CD4-positive, CD25-positive, alpha-beta regulatory T cell (primary cell): ENCODE measurements around the gene TCAP. TPM values are rescaled to one million over a fixed set of nuclear protein-coding genes. Genes with fewer than 3 reads are reported as not detected.

Source experiments
- ATAC-seq, 2 donors: fragments of 150-1000 bp; cut with Tn5 transposase; one replicate each; pipeline ENCODE4 v1.10.0; 2021; ENCODE audit warnings: low read depth in 2 of 2, moderate number of reproducible peaks in 2 of 2, moderate library complexity in 1 of 2
- DNase-seq, 3 donors: peaks; one replicate each; pipeline versions ENCODE4 v3.0.0 to v3.0.0-alpha.2; 2012 to 2022; ENCODE audit warnings: mixed read lengths in 1 of 3
- H3K27ac ChIP-seq: one replicate; pipeline ENCODE4 v1.7.0; 2013; ENCODE audit warnings: mild to moderate bottlenecking, low read length; ENCODE audit not compliant: insufficient read depth, poor library complexity, severe bottlenecking
- H3K27me3 ChIP-seq: one replicate; pipeline ENCODE4 v1.7.0; 2013; ENCODE audit warnings: low read length; ENCODE audit not compliant: control insufficient read depth, insufficient read depth
- H3K36me3 ChIP-seq: one replicate; pipeline ENCODE4 v1.7.0; 2013; ENCODE audit warnings: mild to moderate bottlenecking, low read length, moderate library complexity; ENCODE audit not compliant: control insufficient read depth, insufficient read depth
- H3K4me1 ChIP-seq: 2 replicates; pipeline ENCODE4 v1.7.0; 2013; ENCODE audit warnings: mild to moderate bottlenecking, low read length; ENCODE audit not compliant: insufficient read depth, control insufficient read depth, poor library complexity, severe bottlenecking
- H3K4me3 ChIP-seq: one replicate; pipeline ENCODE4 v1.7.0; 2013; ENCODE audit warnings: low read depth, mild to moderate bottlenecking, low read length, moderate library complexity
- H3K9me3 ChIP-seq, 2 experiments: 1 replicate in 1 of 2; 2 replicates in 1 of 2; pipeline ENCODE4 v1.7.0; 2013; ENCODE audit warnings: low read length in 2 of 2, mild to moderate bottlenecking in 1 of 2, moderate library complexity in 1 of 2; ENCODE audit not compliant: control insufficient read depth in 2 of 2
- H3K27ac Mint-ChIP-seq, 3 donors: one replicate each; pipeline ENCODE4 v1.8.0; 2020 to 2022; ENCODE audit warnings: mild to moderate bottlenecking in 3 of 3, mixed read lengths in 3 of 3, moderate library complexity in 2 of 3
- H3K27me3 Mint-ChIP-seq: one replicate; pipeline ENCODE4 v1.8.0; 2022; ENCODE audit warnings: mild to moderate bottlenecking, mixed read lengths
- H3K36me3 Mint-ChIP-seq: one replicate; pipeline ENCODE4 v1.8.0; 2020; ENCODE audit warnings: mixed read lengths
- H3K4me1 Mint-ChIP-seq, 4 donors: one replicate each; pipeline ENCODE4 v1.8.0; 2020 to 2022; ENCODE audit warnings: mixed read lengths in 4 of 4, mild to moderate bottlenecking in 1 of 4
- H3K4me3 Mint-ChIP-seq, 4 donors: one replicate each; pipeline ENCODE4 v1.8.0; 2020 to 2022; ENCODE audit warnings: mild to moderate bottlenecking in 4 of 4, mixed read lengths in 4 of 4, moderate library complexity in 3 of 4
- H3K9me3 Mint-ChIP-seq, 7 donors: one replicate each; pipeline ENCODE4 v1.8.0; 2020 to 2022; ENCODE audit warnings: mixed read lengths in 7 of 7, mild to moderate bottlenecking in 3 of 7, moderate library complexity in 2 of 7
- polyA plus RNA-seq, 4 donors: library from polyadenylated mRNA; unstranded; fragments of 300-500 nt; fragmentation: Illumina TruSeq; gene quantifications; one replicate each; pipeline ENCODE4 v1.2.3, GENCODE V29; 2021
- total RNA-seq: library from RNA; stranded (reverse); gene quantifications from one replicate; pipeline ENCODE4 v1.2.3, GENCODE V29; 2022

The TCAP gene
- total and polyA plus RNA-seq, 5 donors from 2014 or later, result 0.07 to 3.4 TPM; not detected in 3

DNA sequence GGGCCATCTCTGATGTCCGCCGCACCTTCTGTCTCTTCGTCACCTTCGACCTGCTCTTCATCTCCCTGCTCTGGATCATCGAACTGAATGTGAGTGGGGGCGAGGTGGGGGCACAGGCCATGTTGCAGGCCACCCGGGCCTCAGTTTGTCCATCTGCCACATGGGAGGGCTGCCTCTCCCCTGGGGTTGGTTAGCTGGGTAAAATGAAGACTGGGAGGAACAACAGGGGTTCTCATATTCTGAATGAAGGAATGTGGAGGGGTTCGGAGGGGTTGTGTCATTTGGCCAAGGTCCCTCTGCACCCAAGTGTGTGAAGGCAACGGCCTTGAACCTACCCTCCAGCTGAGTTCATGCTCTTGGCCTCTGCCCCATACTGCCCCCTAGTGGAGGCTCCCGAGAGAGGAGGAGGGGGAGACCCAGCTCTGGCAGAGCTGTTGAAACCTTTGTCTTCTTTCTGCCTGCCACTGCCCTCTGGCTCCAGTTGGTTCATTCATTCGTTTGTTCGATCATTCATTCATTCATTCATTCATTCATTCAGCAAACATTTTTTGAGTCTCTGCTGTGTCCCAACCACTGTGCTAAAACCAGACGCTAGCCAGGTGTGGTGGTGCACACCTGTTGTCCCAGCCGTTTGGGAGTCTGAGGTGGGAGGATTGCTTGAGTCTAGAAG is 11.4 kb upstream of the TCAP start:
- ATAC-seq (peak; percentile 75 to 81), DNase-seq (peak; percentile 61 to 72 (median 70))
- Mint-ChIP-seq H3K4me1 (peaks cover 4 to 54% (median 35%) of the 10 kb centered on the region in 4 donors), H3K27me3 (no peaks in the 10 kb centered on the region), H3K27ac (peak overlapping the region in 2 of 3 donors; percentile 49 to 59), H3K9me3 (no peaks in the 10 kb centered on the region), H3K36me3 (peaks cover 32% of the 10 kb centered on the region), H3K4me3 (peak overlapping the region in 1 of 4 donors; percentile 57)
- peaks cover 4% of the 10 kb centered on the region for H3K4me1 ChIP-seq
- H3K9me3 ChIP-seq, result no peaks in the 10 kb centered on the region
- no peaks in the 10 kb centered on the region for H3K27me3 ChIP-seq
- H3K36me3 ChIP-seq, result peaks cover 16% of the 10 kb centered on the region
- H3K27ac ChIP-seq, result no peak overlapping the region
- H3K4me3 ChIP-seq, result no peak overlapping the region

DNA sequence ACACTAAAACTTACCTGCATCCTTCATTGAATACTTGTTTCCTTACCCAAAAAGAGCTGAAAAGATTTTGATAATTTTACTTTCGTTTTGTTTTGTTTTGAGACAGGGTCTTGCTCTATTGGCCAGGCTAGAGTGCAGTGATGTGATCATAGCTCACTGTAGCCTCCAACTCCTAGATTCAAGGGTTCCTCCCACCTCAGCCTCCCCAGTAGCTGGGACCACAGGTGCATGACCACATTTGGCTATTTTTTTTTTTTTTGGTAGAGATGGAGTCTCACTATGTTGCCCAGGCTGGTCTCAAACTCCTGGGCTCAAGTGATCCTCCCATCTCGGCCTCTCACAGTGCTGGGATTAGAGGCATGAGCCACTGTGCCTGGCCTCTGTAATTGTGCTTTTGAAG is 10.0 kb upstream of the TCAP start:
- Mint-ChIP-seq H3K9me3 (no peaks in the 10 kb centered on the region), H3K27me3 (no peaks in the 10 kb centered on the region), H3K27ac (peak overlapping the region in 1 of 3 donors; percentile 83), H3K4me3 (peak overlapping the region in 1 of 4 donors; percentile 10), H3K4me1 (peaks cover 4 to 49% (median 27%) of the 10 kb centered on the region in 4 donors), H3K36me3 (peaks cover 25% of the 10 kb centered on the region)
- H3K4me1 ChIP-seq, result peaks cover 4% of the 10 kb centered on the region
- ATAC-seq, result no peak
- H3K36me3 ChIP-seq, result peaks cover 26% of the 10 kb centered on the region
- DNase-seq, result no peak
- H3K9me3 ChIP-seq, result no peaks in the 10 kb centered on the region
- H3K4me3 ChIP-seq, result no peak overlapping the region
- no peak overlapping the region for H3K27ac ChIP-seq
- H3K27me3 ChIP-seq, result no peaks in the 10 kb centered on the region

DNA sequence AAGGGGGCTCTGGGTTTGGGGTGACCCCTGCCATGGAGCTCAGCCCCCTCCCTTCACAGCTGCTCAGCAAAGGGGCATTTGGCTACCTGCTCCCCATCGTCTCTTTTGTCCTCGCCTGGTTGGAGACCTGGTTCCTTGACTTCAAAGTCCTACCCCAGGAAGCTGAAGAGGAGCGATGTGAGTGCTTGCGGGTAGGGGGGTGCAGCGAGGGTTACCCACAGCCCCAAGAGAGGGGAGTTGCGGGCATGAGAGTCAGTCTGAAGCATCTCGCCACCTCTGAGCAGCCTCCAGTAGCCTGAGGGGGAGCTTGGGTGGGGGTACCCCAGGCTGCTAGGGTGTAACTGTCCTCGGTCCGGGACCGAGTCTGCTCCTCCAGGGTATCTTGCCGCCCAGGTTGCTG is 6.8 kb upstream of the TCAP start:
- Mint-ChIP-seq H3K9me3 (no peaks in the 10 kb centered on the region), H3K4me1 (peaks cover 4 to 31% (median 14%) of the 10 kb centered on the region in 4 donors), H3K36me3 (peaks cover 31% of the 10 kb centered on the region), H3K4me3 (no peak overlapping the region), H3K27me3 (no peaks in the 10 kb centered on the region), H3K27ac (peak overlapping the region in 1 of 3 donors; percentile 66)
- Histone ChIP-seq H3K4me3 (no peak overlapping the region), H3K27ac (no peak overlapping the region), H3K9me3 (no peaks in the 10 kb centered on the region), H3K27me3 (no peaks in the 10 kb centered on the region), H3K36me3 (peaks cover 46% of the 10 kb centered on the region), H3K4me1 (peaks cover 4% of the 10 kb centered on the region)
- no peak for DNase-seq
- ATAC-seq, result no peak

DNA sequence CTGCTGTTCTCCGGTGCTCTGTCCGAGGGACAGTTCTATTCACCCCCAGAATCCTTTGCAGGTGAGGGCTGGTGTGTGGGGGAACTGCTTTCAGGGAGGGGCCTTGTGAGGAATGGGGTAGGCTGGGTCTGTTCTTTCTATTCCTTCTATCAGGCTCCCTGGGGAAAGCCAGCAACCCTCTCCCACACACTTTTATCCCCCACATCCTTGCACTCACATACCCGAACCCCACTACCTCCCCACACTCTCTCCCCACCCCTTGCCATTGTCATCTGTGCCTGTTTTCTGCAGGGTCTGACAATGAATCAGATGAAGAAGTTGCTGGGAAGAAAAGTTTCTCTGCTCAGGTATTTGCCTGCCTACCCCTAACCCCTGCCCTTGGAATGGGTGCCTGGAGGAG is 6.4 kb upstream of the TCAP start:
- Histone ChIP-seq H3K4me1 (peaks cover under 1% of the 10 kb centered on the region), H3K4me3 (no peak overlapping the region), H3K27ac (no peak overlapping the region), H3K27me3 (no peaks in the 10 kb centered on the region), H3K36me3 (peaks cover 46% of the 10 kb centered on the region), H3K9me3 (no peaks in the 10 kb centered on the region)
- H3K4me3 Mint-ChIP-seq, result no peak overlapping the region
- no peaks in the 10 kb centered on the region for H3K9me3 Mint-ChIP-seq
- DNase-seq (no peak), ATAC-seq (no peak)
- peak overlapping the region in 1 of 3 donors; percentile 66 for H3K27ac Mint-ChIP-seq
- H3K4me1 Mint-ChIP-seq, result peaks cover 4 to 28% (median 11%) of the 10 kb centered on the region in 4 donors
- no peaks in the 10 kb centered on the region for H3K27me3 Mint-ChIP-seq
- peaks cover 29% of the 10 kb centered on the region for H3K36me3 Mint-ChIP-seq

DNA sequence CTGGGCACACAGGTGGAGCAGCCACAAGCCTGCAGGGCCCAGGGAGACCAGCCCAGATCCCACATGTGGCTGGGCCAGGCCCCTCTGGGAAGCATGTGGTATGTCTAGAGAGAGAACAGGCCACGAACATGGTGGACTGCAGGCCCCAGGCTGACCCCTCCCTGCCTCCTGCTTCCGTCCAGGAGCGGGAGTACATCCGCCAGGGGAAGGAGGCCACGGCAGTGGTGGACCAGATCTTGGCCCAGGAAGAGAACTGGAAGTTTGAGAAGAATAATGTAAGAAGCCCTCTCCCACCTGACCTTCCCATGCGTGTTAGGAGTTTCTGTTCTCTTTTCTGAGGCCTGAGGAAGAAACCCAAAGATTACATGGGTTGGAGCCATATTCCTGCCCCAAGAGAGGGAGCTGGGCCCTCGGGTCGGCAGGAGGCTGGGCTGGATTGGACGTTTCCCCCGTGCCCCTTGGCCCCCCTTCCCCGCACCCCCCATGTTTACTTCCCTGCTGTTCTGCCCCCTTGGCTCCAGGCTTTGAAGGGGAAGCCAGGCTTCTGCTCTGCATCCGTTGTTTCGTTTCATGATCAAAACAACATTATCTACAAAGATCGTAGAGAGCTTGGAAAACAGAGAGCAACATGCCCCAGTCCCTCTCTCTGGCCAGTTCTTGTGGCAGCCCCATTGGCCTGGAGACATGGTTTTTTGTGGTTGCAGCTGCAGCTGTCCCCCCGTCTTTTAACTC is 5.7 kb upstream of the TCAP start:
- ATAC-seq (no peak), DNase-seq (no peak)
- Mint-ChIP-seq H3K4me1 (peaks cover 4 to 26% (median 9%) of the 10 kb centered on the region in 4 donors), H3K27me3 (no peaks in the 10 kb centered on the region), H3K9me3 (no peaks in the 10 kb centered on the region), H3K27ac (peak overlapping the region in 2 of 3 donors; percentile 77 to 87), H3K36me3 (peaks cover 26% of the 10 kb centered on the region), H3K4me3 (peak overlapping the region in 1 of 4 donors; percentile 56)
- no peaks in the 10 kb centered on the region for H3K4me1 ChIP-seq
- H3K9me3 ChIP-seq, result no peaks in the 10 kb centered on the region
- peaks cover 46% of the 10 kb centered on the region for H3K36me3 ChIP-seq
- no peak overlapping the region for H3K4me3 ChIP-seq
- no peak overlapping the region for H3K27ac ChIP-seq
- no peaks in the 10 kb centered on the region for H3K27me3 ChIP-seq

DNA sequence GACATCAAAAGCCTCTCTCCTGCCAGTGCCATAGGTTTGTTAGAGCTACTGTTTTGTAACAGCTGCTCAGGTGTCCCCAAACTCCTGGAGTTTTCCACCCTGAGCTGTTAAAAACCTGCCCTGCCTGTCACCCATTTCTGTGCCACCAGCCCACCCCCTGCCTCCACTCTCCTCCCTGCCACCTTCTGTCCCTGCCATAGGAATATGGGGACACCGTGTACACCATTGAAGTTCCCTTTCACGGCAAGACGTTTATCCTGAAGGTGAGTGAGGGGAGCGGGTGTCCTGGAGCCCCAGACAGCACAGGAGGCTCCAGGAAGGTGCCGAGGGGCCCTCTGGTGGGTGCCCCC is 5.2 kb upstream of the TCAP start:
- Mint-ChIP-seq H3K27ac (peak overlapping the region in 2 of 3 donors; percentile 77 to 87), H3K36me3 (peaks cover 23% of the 10 kb centered on the region)
- no peak overlapping the region for H3K4me3 ChIP-seq

DNA sequence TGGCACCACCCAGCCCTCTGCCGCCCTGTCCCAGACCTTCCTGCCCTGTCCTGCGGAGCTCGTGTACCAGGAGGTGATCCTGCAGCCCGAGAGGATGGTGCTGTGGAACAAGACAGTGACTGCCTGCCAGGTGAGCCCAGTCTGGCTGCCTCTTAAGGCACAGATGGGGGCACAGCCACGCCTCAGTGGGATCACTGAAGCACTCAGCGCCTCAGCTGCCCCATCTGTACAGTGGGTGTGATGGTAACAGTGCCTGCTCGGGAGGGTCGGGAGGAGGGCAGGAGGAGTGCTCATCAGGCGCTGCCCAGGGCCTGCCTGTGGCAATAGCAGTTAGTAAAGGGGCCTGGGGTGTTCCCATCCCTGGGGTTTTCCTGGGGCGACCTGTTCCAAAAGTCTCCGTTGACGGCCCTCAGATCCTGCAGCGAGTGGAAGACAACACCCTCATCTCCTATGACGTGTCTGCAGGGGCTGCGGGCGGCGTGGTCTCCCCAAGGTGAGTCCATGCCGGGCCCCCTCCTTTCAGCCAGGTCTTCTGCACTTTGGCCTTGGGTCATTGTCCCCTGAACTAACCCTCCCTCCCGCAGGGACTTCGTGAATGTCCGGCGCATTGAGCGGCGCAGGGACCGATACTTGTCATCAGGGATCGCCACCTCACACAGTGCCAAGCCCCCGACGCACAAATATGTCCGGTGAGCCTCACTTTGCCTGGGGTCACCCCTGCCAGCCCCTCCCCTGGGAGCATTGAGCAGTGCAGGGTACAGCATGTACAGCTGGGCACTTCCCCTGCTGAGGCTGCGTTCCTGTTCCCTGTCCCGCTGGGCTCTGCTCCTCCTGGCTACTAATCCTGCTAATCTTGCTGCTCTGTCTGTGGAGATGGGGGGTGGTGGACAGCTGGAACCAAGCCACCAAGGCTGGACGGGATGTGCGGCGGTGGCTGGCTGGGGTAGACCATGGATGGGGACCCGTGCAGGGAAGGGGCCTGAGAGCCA is 4.5 kb upstream of the TCAP start:
- Histone ChIP-seq H3K36me3 (peaks cover 46% of the 10 kb centered on the region), H3K9me3 (no peaks in the 10 kb centered on the region), H3K4me3 (no peak overlapping the region), H3K27me3 (no peaks in the 10 kb centered on the region), H3K4me1 (no peaks in the 10 kb centered on the region), H3K27ac (no peak overlapping the region)
- Mint-ChIP-seq H3K4me3 (no peak overlapping the region), H3K27ac (peak overlapping the region in 2 of 3 donors; percentile 48 to 82), H3K9me3 (no peaks in the 10 kb centered on the region), H3K36me3 (peaks cover 16% of the 10 kb centered on the region), H3K4me1 (peaks cover 0 to 20% (median under 1%) of the 10 kb centered on the region in 4 donors), H3K27me3 (peaks cover 11% of the 10 kb centered on the region)
- DNase-seq (no peak), ATAC-seq (no peak)

More for the DNA sequence above, 5.2 kb upstream of the TCAP start:
- Histone ChIP-seq H3K27me3 (no peaks in the 10 kb centered on the region), H3K27ac (no peak overlapping the region), H3K4me1 (no peaks in the 10 kb centered on the region), H3K36me3 (peaks cover 46% of the 10 kb centered on the region), H3K9me3 (no peaks in the 10 kb centered on the region)
- no peak for ATAC-seq
- DNase-seq, result no peak
- no peaks in the 10 kb centered on the region for H3K9me3 Mint-ChIP-seq
- H3K27me3 Mint-ChIP-seq, result peaks cover 4% of the 10 kb centered on the region
- H3K4me1 Mint-ChIP-seq, result peaks cover 4 to 22% (median 7%) of the 10 kb centered on the region in 4 donors
- no peak overlapping the region for H3K4me3 Mint-ChIP-seq
